Thymus (tissue), 2 donors: Measurements from ENCODE around the gene C11orf98. TPM values are rescaled to one million over a fixed set of nuclear protein-coding genes. Genes with fewer than 3 reads are reported as not detected.

Source experiments
- polyA plus RNA-seq: library from polyadenylated mRNA; stranded (reverse); fragments of 200-250 nt; gene quantifications from one replicate; pipeline ENCODE4 v1.2.3, GENCODE V29; 2013
- total RNA-seq: library from RNA; stranded (reverse); fragments of 120-200 nt; gene quantifications from one replicate; pipeline ENCODE4 v1.2.4, GENCODE V29; 2013
- donor health status: healthy.

Gene C11orf98
- total and polyA plus RNA-seq, 2 donors = 111 to 152 TPM

Other genes starting within 250 kb of the C11orf98 start
- gene SCGB1A1, start 246.2 kb downstream of the C11orf98 start, total RNA-seq = 1.5 TPM
- gene SCGB1A1, start 246.2 kb downstream of the C11orf98 start, polyA plus RNA-seq = 27.2 TPM
- gene AHNAK, start 118.4 kb downstream of the C11orf98 start, total RNA-seq = 40.1 TPM
- 35.8 TPM for gene AHNAK, start 118.4 kb downstream of the C11orf98 start, polyA plus RNA-seq
- 1,700 TPM for gene EEF1G, start 91.3 kb downstream of the C11orf98 start, total RNA-seq
- gene EEF1G, start 91.3 kb downstream of the C11orf98 start, polyA plus RNA-seq = 1,365 TPM
- gene TUT1, start 73.7 kb downstream of the C11orf98 start, total RNA-seq = 7.8 TPM
- 25.3 TPM for gene TUT1, start 73.7 kb downstream of the C11orf98 start, polyA plus RNA-seq
- 121 TPM for gene MTA2, start 63.3 kb downstream of the C11orf98 start, total RNA-seq
- gene MTA2, start 63.3 kb downstream of the C11orf98 start, polyA plus RNA-seq = 79.3 TPM
- gene EML3, start 52.4 kb downstream of the C11orf98 start, total RNA-seq = 17.8 TPM
- 99.3 TPM for gene EML3, start 52.4 kb downstream of the C11orf98 start, polyA plus RNA-seq
- 1.7 TPM for gene ROM1, start 52.0 kb downstream of the C11orf98 start, total RNA-seq
- gene ROM1, start 52.0 kb downstream of the C11orf98 start, polyA plus RNA-seq = 7.6 TPM
- gene B3GAT3, start 43.2 kb downstream of the C11orf98 start, total RNA-seq = 29.4 TPM
- gene B3GAT3, start 43.2 kb downstream of the C11orf98 start, polyA plus RNA-seq = 72.2 TPM
- gene GANAB, start 18.6 kb downstream of the C11orf98 start, total RNA-seq = 95.9 TPM
- 98.4 TPM for gene GANAB, start 18.6 kb downstream of the C11orf98 start, polyA plus RNA-seq
- gene INTS5, start 11.9 kb downstream of the C11orf98 start, total RNA-seq = 8.6 TPM
- gene INTS5, start 11.9 kb downstream of the C11orf98 start, polyA plus RNA-seq = 8.1 TPM
- gene CSKMT, start 102 bp upstream of the C11orf98 start, total RNA-seq = 31.1 TPM
- gene CSKMT, start 102 bp upstream of the C11orf98 start, polyA plus RNA-seq = 64.6 TPM
- 11.8 TPM for gene UQCC3, start 6.5 kb upstream of the C11orf98 start, total RNA-seq
- 19.3 TPM for gene UQCC3, start 6.5 kb upstream of the C11orf98 start, polyA plus RNA-seq
- gene LBHD1, start 7.1 kb upstream of the C11orf98 start, total RNA-seq = 4.0 TPM
- gene LBHD1, start 7.1 kb upstream of the C11orf98 start, polyA plus RNA-seq = 14.0 TPM
- gene UBXN1, start 13.9 kb upstream of the C11orf98 start, total RNA-seq = 142 TPM
- 191 TPM for gene UBXN1, start 13.9 kb upstream of the C11orf98 start, polyA plus RNA-seq
- 0.80 TPM for gene LRRN4CL, start 24.3 kb upstream of the C11orf98 start, total RNA-seq
- gene LRRN4CL, start 24.3 kb upstream of the C11orf98 start, polyA plus RNA-seq = 0.75 TPM
- gene BSCL2, start 42.2 kb upstream of the C11orf98 start, total RNA-seq = 29.3 TPM
- 76.6 TPM for gene BSCL2, start 42.2 kb upstream of the C11orf98 start, polyA plus RNA-seq
- 0.05 TPM for gene GNG3, start 42.5 kb upstream of the C11orf98 start, total RNA-seq
- 0.41 TPM for gene GNG3, start 42.5 kb upstream of the C11orf98 start, polyA plus RNA-seq
- 7.7 TPM for gene HNRNPUL2, start 62.2 kb upstream of the C11orf98 start, total RNA-seq
- gene HNRNPUL2, start 62.2 kb upstream of the C11orf98 start, polyA plus RNA-seq = 44.7 TPM
- gene TTC9C, start 63.3 kb upstream of the C11orf98 start, total RNA-seq = 37.8 TPM
- gene TTC9C, start 63.3 kb upstream of the C11orf98 start, polyA plus RNA-seq = 34.9 TPM
- gene ZBTB3, start 89.0 kb upstream of the C11orf98 start, total RNA-seq = 8.9 TPM
- gene ZBTB3, start 89.0 kb upstream of the C11orf98 start, polyA plus RNA-seq = 7.7 TPM
- 172 TPM for gene POLR2G, start 96.4 kb upstream of the C11orf98 start, total RNA-seq
- gene POLR2G, start 96.4 kb upstream of the C11orf98 start, polyA plus RNA-seq = 150 TPM
- gene TAF6L, start 106.2 kb upstream of the C11orf98 start, total RNA-seq = 18.9 TPM
- gene TAF6L, start 106.2 kb upstream of the C11orf98 start, polyA plus RNA-seq = 26.5 TPM
- gene TMEM179B, start 122.2 kb upstream of the C11orf98 start, total RNA-seq = 36.5 TPM
- 58.2 TPM for gene TMEM179B, start 122.2 kb upstream of the C11orf98 start, polyA plus RNA-seq
- gene TMEM223, start 126.8 kb upstream of the C11orf98 start, total RNA-seq = 19.9 TPM
- gene TMEM223, start 126.8 kb upstream of the C11orf98 start, polyA plus RNA-seq = 18.4 TPM
- gene NXF1, start 140.2 kb upstream of the C11orf98 start, total RNA-seq = 34.4 TPM
- gene NXF1, start 140.2 kb upstream of the C11orf98 start, polyA plus RNA-seq = 186 TPM
- gene STX5, start 166.8 kb upstream of the C11orf98 start, total RNA-seq = 30.0 TPM
- 31.2 TPM for gene STX5, start 166.8 kb upstream of the C11orf98 start, polyA plus RNA-seq
- gene TEX54, start 167.6 kb upstream of the C11orf98 start, total RNA-seq = not detected
- gene TEX54, start 167.6 kb upstream of the C11orf98 start, polyA plus RNA-seq = 1.3 TPM
- 71.2 TPM for gene WDR74, start 174.4 kb upstream of the C11orf98 start, total RNA-seq
- 57.2 TPM for gene WDR74, start 174.4 kb upstream of the C11orf98 start, polyA plus RNA-seq
- gene SLC3A2, start 215.7 kb upstream of the C11orf98 start, total RNA-seq = 69.1 TPM
- 96.6 TPM for gene SLC3A2, start 215.7 kb upstream of the C11orf98 start, polyA plus RNA-seq